Naive thymus-derived CD8-positive, alpha-beta T cell (primary cell): ENCODE results near the gene AMBRA1. TPM values are rescaled to one million over a fixed set of nuclear protein-coding genes. Genes with fewer than 3 reads are reported as not detected.

Source experiments
- ATAC-seq, 2 donors: fragments of 150-1000 bp; cut with Tn5 transposase in 1 of 2; sonication (Bioruptor Pico), chemical (Tn5 transposase) in 1 of 2; 1 replicate in 1 of 2; 2 replicates in 1 of 2; pipeline ENCODE4 v1.10.0; 2021; ENCODE audit warnings: mild to moderate bottlenecking in 2 of 2, moderate library complexity in 2 of 2
- POLR2A ChIA-PET: fragments of 350-600 bp; sonication (Branson Sonifier 250); formaldehyde crosslinking; loops from one replicate; lab custom pipeline; 2021; ENCODE audit warnings: antibody characterized with exemption; lab: Charles Lee
- DNase-seq, 10 donors: peaks; one replicate each; pipeline versions ENCODE4 v3.0.0 to v3.0.0-alpha.2; 2020 to 2022
- H3K27ac Mint-ChIP-seq, 10 donors: one replicate each; pipeline ENCODE4 v1.8.0; 2020 to 2022; ENCODE audit warnings: mild to moderate bottlenecking in 10 of 10, mixed read lengths in 10 of 10, moderate library complexity in 4 of 10, inconsistent platforms in 1 of 10
- H3K27me3 Mint-ChIP-seq, 5 donors: one replicate each; pipeline ENCODE4 v1.8.0; 2021 to 2022; ENCODE audit warnings: mixed read lengths in 5 of 5
- H3K36me3 Mint-ChIP-seq, 3 donors: one replicate each; pipeline ENCODE4 v1.8.0; 2020 to 2022; ENCODE audit warnings: mixed read lengths in 3 of 3, mild to moderate bottlenecking in 2 of 3, inconsistent platforms in 1 of 3
- H3K4me1 Mint-ChIP-seq, 4 donors: one replicate each; pipeline ENCODE4 v1.8.0; 2021 to 2022; ENCODE audit warnings: mixed read lengths in 4 of 4
- H3K4me3 Mint-ChIP-seq, 10 donors: one replicate each; pipeline ENCODE4 v1.8.0; 2020 to 2022; ENCODE audit warnings: mild to moderate bottlenecking in 10 of 10, mixed read lengths in 10 of 10, moderate library complexity in 6 of 10, inconsistent platforms in 1 of 10
- H3K9me3 Mint-ChIP-seq, 9 donors: one replicate each; pipeline ENCODE4 v1.8.0; 2020 to 2022; ENCODE audit warnings: mixed read lengths in 9 of 9, mild to moderate bottlenecking in 3 of 9, inconsistent platforms in 1 of 9, moderate library complexity in 1 of 9
- polyA plus RNA-seq, 3 donors: library from polyadenylated mRNA; unstranded; fragments of 300-500 nt; fragmentation: Illumina TruSeq; gene quantifications; one replicate each; pipeline ENCODE4 v1.2.3, GENCODE V29; 2021
- total RNA-seq, 8 experiments: library from RNA in 2 of 8; stranded (reverse) in 2 of 8; gene quantifications; one replicate each; pipeline ENCODE4 v1.2.3 and lab custom pipeline; 2021 to 2026

AMBRA1 gene
- total and polyA plus RNA-seq, 5 experiments from 2014 or later: 6.1 to 38.8 (median 16.3) TPM

DNA sequence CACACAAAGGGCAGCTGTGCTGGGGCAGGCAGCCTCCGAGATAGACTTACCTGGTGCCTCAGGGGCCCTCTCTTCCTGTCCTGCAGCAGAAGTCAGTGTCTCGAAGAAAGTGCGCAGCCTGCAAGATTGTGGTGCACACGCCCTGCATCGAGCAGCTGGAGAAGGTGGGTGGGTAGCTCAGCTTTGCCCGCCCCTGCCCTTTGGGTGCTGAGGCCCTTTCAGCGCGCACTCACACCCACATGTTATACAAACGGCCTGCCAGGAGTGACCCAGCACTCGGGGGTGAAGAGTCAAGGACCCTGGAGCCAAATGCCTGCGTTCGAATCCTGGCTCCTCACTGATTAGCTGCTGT lies 225.9 kb downstream of the AMBRA1 start:
- DNase-seq (no peak), ATAC-seq (peak in 1 of 2 donors; percentile 16)
- H3K27ac Mint-ChIP-seq: peak overlapping the region in 3 of 10 donors; percentile 36 to 48 (median 48)
- H3K4me1 Mint-ChIP-seq: peaks cover 15 to 57% (median 40%) of the 10 kb centered on the region in 4 donors
- POLR2A ChIA-PET: interaction anchor here (2.0 to 13.5 kb wide), 2 partner anchors 13 to 19 kb away, joined by 9 to 287 read pairs; partner anchors contain the start of genes DGKZ and MDK
- H3K9me3 Mint-ChIP-seq: no peaks in the 10 kb centered on the region
- peaks cover 0 to 59% (median 2%) of the 10 kb centered on the region in 3 donors for H3K36me3 Mint-ChIP-seq
- no peak overlapping the region for H3K4me3 Mint-ChIP-seq
- no peaks in the 10 kb centered on the region for H3K27me3 Mint-ChIP-seq

- POLR2A ChIA-PET: interaction anchor here (13.5 kb wide), 1 partner anchor 19 kb away, joined by 287 read pairs; the partner anchor contains the start of gene DGKZ
- Mint-ChIP-seq H3K9me3 (no peaks in the 10 kb centered on the region), H3K4me1 (peaks cover 16 to 62% (median 45%) of the 10 kb centered on the region in 4 donors), H3K27me3 (no peaks in the 10 kb centered on the region), H3K36me3 (peaks cover 0 to 57% (median 2%) of the 10 kb centered on the region in 3 donors), H3K27ac (peak overlapping the region in 7 of 10 donors; percentile 36 to 86 (median 53)), H3K4me3 (peak overlapping the region in 4 of 10 donors; percentile 27 to 72 (median 56))
- peak; percentile 93 to 94 for ATAC-seq
- peak; percentile 59 to 86 (median 82) for DNase-seq
Measured at GRCh38 chr11:46367244-46367915, 226.4 kb downstream of the AMBRA1 start.

- ATAC-seq (no peak), DNase-seq (peak in 1 of 10 donors; percentile 63)
- H3K4me1 Mint-ChIP-seq: peaks cover 18 to 69% (median 51%) of the 10 kb centered on the region in 4 donors
- H3K4me3 Mint-ChIP-seq: peak overlapping the region in 2 of 10 donors; percentile 44 to 72
- H3K27me3 Mint-ChIP-seq: no peaks in the 10 kb centered on the region
- H3K36me3 Mint-ChIP-seq: peaks cover 0 to 53% (median 2%) of the 10 kb centered on the region in 3 donors
- H3K9me3 Mint-ChIP-seq: no peaks in the 10 kb centered on the region
- peak overlapping the region in 4 of 10 donors; percentile 29 to 86 (median 64) for H3K27ac Mint-ChIP-seq
- POLR2A ChIA-PET: interaction anchor here (0.6 to 13.5 kb wide), 3 partner anchors 18 to 159 kb away, joined by 3 to 287 read pairs (median 3); partner anchors contain the start of gene DGKZ
Measured at GRCh38 chr11:46366661-46367161, 227.1 kb downstream of the AMBRA1 start.

- POLR2A ChIA-PET: interaction anchor here (0.6 to 13.5 kb wide), 5 partner anchors 10 to 159 kb away, joined by 3 to 287 read pairs (median 4); partner anchors contain the start of gene DGKZ
- no peak overlapping the region for H3K4me3 Mint-ChIP-seq
Measured at GRCh38 chr11:46366260-46366659, 227.6 kb downstream of the AMBRA1 start.

DNA sequence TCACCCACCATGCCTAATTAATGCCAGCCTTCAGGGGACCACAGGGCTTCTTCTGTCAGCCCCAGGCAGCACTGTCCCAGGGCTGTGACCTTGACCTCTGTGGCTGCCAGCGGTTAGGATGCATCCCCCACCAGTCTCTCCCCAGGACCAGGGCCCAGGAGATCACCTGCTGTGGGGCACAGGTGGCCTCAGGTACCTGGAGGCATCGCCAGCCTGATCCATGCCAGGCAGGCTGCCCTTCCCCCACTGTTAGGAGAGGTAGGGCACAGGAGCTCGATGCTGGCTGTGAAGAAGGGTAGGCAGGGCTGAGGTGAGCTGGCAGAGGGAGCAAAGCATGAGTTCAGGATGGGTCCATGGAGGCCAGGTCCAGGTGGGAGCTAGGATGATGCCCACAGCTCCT lies 229.0 kb downstream of the AMBRA1 start:
- peaks cover 25 to 82% (median 66%) of the 10 kb centered on the region in 4 donors for H3K4me1 Mint-ChIP-seq

More at GRCh38 chr11:46366260-46366659, 227.6 kb downstream of the AMBRA1 start:
- DNase-seq: no peak
- Mint-ChIP-seq H3K27ac (peak overlapping the region in 3 of 10 donors; percentile 29 to 88 (median 75)), H3K4me1 (peaks cover 20 to 73% (median 56%) of the 10 kb centered on the region in 4 donors), H3K36me3 (peaks cover 0 to 49% (median 2%) of the 10 kb centered on the region in 3 donors), H3K9me3 (no peaks in the 10 kb centered on the region), H3K27me3 (no peaks in the 10 kb centered on the region)
- ATAC-seq: no peak

GRCh38 chr11:46364056-46364455 lies 229.8 kb downstream of the AMBRA1 start:
- Mint-ChIP-seq H3K27ac (peak overlapping the region in 9 of 10 donors; percentile 47 to 86 (median 75)), H3K4me1 (peaks cover 25 to 76% (median 62%) of the 10 kb centered on the region in 4 donors), H3K4me3 (peak overlapping the region in 3 of 10 donors; percentile 10 to 68 (median 48)), H3K27me3 (no peaks in the 10 kb centered on the region), H3K9me3 (no peaks in the 10 kb centered on the region), H3K36me3 (peaks cover 0 to 31% (median 2%) of the 10 kb centered on the region in 3 donors)
- no peak for DNase-seq
- ATAC-seq: no peak
- POLR2A ChIA-PET: interaction anchor here (0.6 to 13.5 kb wide), 3 partner anchors 8 to 124 kb away, joined by 3 to 287 read pairs (median 5); partner anchors contain the start of gene DGKZ

More for the DNA sequence above, 229.0 kb downstream of the AMBRA1 start:
- POLR2A ChIA-PET: interaction anchor here (1.1 to 13.5 kb wide), 3 partner anchors 16 to 69 kb away, joined by 3 to 287 read pairs (median 6); partner anchors contain the start of gene DGKZ
- ATAC-seq: no peak
- no peak for DNase-seq
- H3K27ac Mint-ChIP-seq: peak overlapping the region; percentile 22 to 88 (median 84)
- no peaks in the 10 kb centered on the region for H3K27me3 Mint-ChIP-seq
- peaks cover 0 to 39% (median 2%) of the 10 kb centered on the region in 3 donors for H3K36me3 Mint-ChIP-seq
- H3K4me3 Mint-ChIP-seq: peak overlapping the region in 2 of 10 donors; percentile 10 to 51
- no peaks in the 10 kb centered on the region for H3K9me3 Mint-ChIP-seq

GRCh38 chr11:46363455-46364005 lies 230.3 kb downstream of the AMBRA1 start:
- peaks cover 0 to 29% (median 2%) of the 10 kb centered on the region in 3 donors for H3K36me3 Mint-ChIP-seq
- DNase-seq: no peak
- POLR2A ChIA-PET: interaction anchor here (0.6 to 13.5 kb wide), 5 partner anchors 8 to 123 kb away, joined by 3 to 287 read pairs (median 3); partner anchors contain the start of gene DGKZ
- no peak for ATAC-seq
- H3K27me3 Mint-ChIP-seq: no peaks in the 10 kb centered on the region
- peaks cover 25 to 78% (median 64%) of the 10 kb centered on the region in 4 donors for H3K4me1 Mint-ChIP-seq
- H3K9me3 Mint-ChIP-seq: no peaks in the 10 kb centered on the region
- peak overlapping the region in 8 of 10 donors; percentile 47 to 96 (median 83) for H3K27ac Mint-ChIP-seq
- H3K4me3 Mint-ChIP-seq: peak overlapping the region in 1 of 10 donors; percentile 26

DNA sequence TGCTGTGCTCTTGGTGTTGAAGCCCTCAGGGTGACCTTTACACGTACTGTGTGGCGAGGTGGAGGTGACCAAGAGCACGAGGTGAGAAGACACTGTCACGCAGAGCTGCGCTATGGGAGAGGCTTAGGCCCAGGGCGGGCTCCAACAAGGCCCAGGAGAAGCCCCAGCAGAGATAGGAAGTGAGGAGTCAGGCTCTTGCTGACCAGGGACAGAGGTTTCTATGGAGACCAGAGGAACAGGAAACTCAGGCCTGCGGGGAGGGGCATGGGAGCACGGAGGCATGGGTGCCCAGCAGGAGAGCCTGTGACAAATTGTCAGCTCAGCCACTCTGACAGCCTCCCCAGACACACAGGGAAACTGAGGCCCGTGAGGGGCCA lies 230.8 kb downstream of the AMBRA1 start:
- Mint-ChIP-seq H3K4me3 (peak overlapping the region; percentile 12 to 92 (median 68)), H3K4me1 (peaks cover 25 to 77% (median 67%) of the 10 kb centered on the region in 4 donors), H3K27ac (peak overlapping the region; percentile 63 to 96 (median 86)), H3K27me3 (no peaks in the 10 kb centered on the region), H3K36me3 (peaks cover 0 to 24% (median 0%) of the 10 kb centered on the region in 3 donors), H3K9me3 (no peaks in the 10 kb centered on the region)
- POLR2A ChIA-PET: interaction anchor here (1.0 to 13.5 kb wide), 4 partner anchors 9 to 47 kb away, joined by 3 to 287 read pairs (median 4); partner anchors contain the start of gene DGKZ
- no peak for ATAC-seq
- no peak for DNase-seq

DNA sequence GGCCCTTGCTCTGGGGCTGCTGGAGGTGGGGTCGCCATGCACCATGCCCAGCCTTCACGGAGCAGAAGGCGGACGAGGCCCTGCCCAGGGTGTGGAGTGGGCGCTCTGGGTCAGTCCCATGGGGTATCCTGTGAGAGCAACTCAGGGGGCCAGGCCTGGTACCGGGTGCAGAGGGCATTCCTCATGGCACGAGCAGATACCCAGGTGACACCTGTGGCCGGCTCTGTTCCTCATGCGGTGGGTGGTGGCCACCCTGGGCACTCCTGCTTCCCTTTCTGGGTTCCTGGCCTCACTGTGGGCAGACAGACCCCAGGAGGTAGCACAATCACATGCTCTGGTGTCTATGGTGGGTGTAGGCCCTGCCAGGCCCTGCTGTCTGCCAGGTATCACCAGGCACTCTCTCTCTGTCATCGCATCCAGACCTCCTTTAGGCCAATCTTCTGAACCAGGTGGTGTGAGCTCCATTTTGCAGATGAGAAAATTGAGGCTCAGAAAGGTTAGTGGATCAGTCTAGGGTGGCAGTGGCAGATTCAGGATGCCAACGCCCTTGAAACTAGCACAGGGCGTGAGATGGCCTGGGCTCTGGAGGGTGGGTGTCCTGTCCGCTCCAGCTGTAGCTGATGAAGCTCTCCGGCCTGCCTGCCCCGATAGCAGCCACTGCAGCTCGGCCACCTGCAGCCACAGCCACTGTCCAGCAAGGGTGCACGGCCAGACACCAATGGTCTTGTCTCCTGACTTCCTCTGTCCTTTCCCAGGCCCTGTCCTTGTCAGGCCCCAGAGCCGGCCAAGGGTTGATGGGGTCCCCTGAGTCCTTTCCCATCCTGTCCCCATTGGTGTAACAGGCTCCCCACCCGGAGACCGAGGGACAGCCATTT lies 231.4 kb downstream of the AMBRA1 start:
- Mint-ChIP-seq H3K36me3 (peaks cover 0 to 17% (median 0%) of the 10 kb centered on the region in 3 donors), H3K27me3 (no peaks in the 10 kb centered on the region), H3K9me3 (no peaks in the 10 kb centered on the region), H3K4me1 (peaks cover 29 to 78% (median 71%) of the 10 kb centered on the region in 4 donors), H3K4me3 (peak overlapping the region; percentile 52 to 92 (median 84)), H3K27ac (peak overlapping the region; percentile 63 to 96 (median 87))
- POLR2A ChIA-PET: interaction anchor here (1.0 to 13.5 kb wide), 6 partner anchors 10 to 90 kb away, joined by 3 to 287 read pairs (median 4); partner anchors contain the start of gene DGKZ
- DNase-seq (no peak), ATAC-seq (no peak)

- H3K36me3 Mint-ChIP-seq: peaks cover 0 to 23% (median 0%) of the 10 kb centered on the region in 3 donors
- H3K4me1 Mint-ChIP-seq: peaks cover 30 to 81% (median 76%) of the 10 kb centered on the region in 4 donors
- peak overlapping the region; percentile 77 to 92 (median 84) for H3K4me3 Mint-ChIP-seq
- no peaks in the 10 kb centered on the region for H3K9me3 Mint-ChIP-seq
- peak overlapping the region; percentile 87 to 96 (median 91) for H3K27ac Mint-ChIP-seq
- DNase-seq (peak; percentile 50 to 81 (median 62)), ATAC-seq (peak; percentile 96 to 97)
- POLR2A ChIA-PET: interaction anchor here (0.8 to 13.5 kb wide), 6 partner anchors 12 to 89 kb away, joined by 3 to 287 read pairs (median 4); partner anchors contain the start of genes DGKZ and MDK
- no peaks in the 10 kb centered on the region for H3K27me3 Mint-ChIP-seq
Measured at GRCh38 chr11:46361283-46362155, 232.3 kb downstream of the AMBRA1 start.
